Effector memory CD8-positive, alpha-beta T cell (primary cell): ENCODE measurements around the gene SLC25A26.
"Not testable (repeated sequence)": the region's sequence is repeated elsewhere in the genome, so short reads cannot be mapped to it uniquely, and the experiment has no call there.

Experiments used
- ATAC-seq: fragments of 150-1000 bp; cut with Tn5 transposase; replicated peaks from 2 replicates; pipeline ENCODE4 v1.10.0; 2021; ENCODE audit warnings: mild to moderate bottlenecking, moderate library complexity
- DNase-seq, 3 experiments: peaks; one replicate each; pipeline ENCODE4 v3.0.0; 2021
- H3K27ac Mint-ChIP-seq, 2 donors: one replicate each; pipeline ENCODE4 v1.8.0; 2022; ENCODE audit warnings: mild to moderate bottlenecking in 2 of 2, mixed read lengths in 2 of 2, moderate library complexity in 2 of 2
- H3K27me3 Mint-ChIP-seq, 2 donors: one replicate each; pipeline ENCODE4 v1.8.0; 2022; ENCODE audit warnings: mixed read lengths in 2 of 2
- H3K36me3 Mint-ChIP-seq: one replicate; pipeline ENCODE4 v1.8.0; 2022; ENCODE audit warnings: mild to moderate bottlenecking, moderate library complexity, mixed read lengths; ENCODE audit not compliant: insufficient read depth
- H3K4me1 Mint-ChIP-seq, 2 donors: one replicate each; pipeline ENCODE4 v1.8.0; 2022; ENCODE audit warnings: low read depth in 2 of 2, mixed read lengths in 2 of 2
- H3K4me3 Mint-ChIP-seq, 2 donors: one replicate each; pipeline ENCODE4 v1.8.0; 2022; ENCODE audit warnings: mild to moderate bottlenecking in 2 of 2, mixed read lengths in 2 of 2, moderate library complexity in 2 of 2
- H3K9me3 Mint-ChIP-seq, 2 donors: one replicate each; pipeline ENCODE4 v1.8.0; 2022; ENCODE audit warnings: mixed read lengths in 2 of 2

SLC25A26 gene

GRCh38 chr3:66200786-66201185, 20.0 kb upstream of the SLC25A26 start:
- DNase-seq (no peak), ATAC-seq (no peak)
- Mint-ChIP-seq H3K9me3 (no peaks in the 10 kb centered on the region), H3K27ac (no peak overlapping the region), H3K4me3 (no peak overlapping the region), H3K36me3 (no peaks in the 10 kb centered on the region), H3K27me3 (peaks cover 45% of the 10 kb centered on the region in 2 donors), H3K4me1 (no peaks in the 10 kb centered on the region)

GRCh38 chr3:66203275-66203674, 17.5 kb upstream of the SLC25A26 start:
- Mint-ChIP-seq H3K4me3 (no peak overlapping the region), H3K9me3 (no peaks in the 10 kb centered on the region), H3K27me3 (peaks cover 34 to 41% of the 10 kb centered on the region in 2 donors), H3K27ac (no peak overlapping the region), H3K36me3 (no peaks in the 10 kb centered on the region), H3K4me1 (no peaks in the 10 kb centered on the region)
- DNase-seq = no peak
- ATAC-seq = no peak

- Mint-ChIP-seq H3K4me3 (no peak overlapping the region), H3K27ac (no peak overlapping the region), H3K36me3 (no peaks in the 10 kb centered on the region), H3K4me1 (no peaks in the 10 kb centered on the region), H3K27me3 (peaks cover 14 to 21% of the 10 kb centered on the region in 2 donors), H3K9me3 (no peaks in the 10 kb centered on the region)
- no peak for DNase-seq
- no peak for ATAC-seq
Observed at GRCh38 chr3:66206806-66207205, 14.0 kb upstream of the SLC25A26 start.

- Mint-ChIP-seq H3K4me3 (no peak overlapping the region), H3K4me1 (no peaks in the 10 kb centered on the region), H3K27ac (no peak overlapping the region), H3K9me3 (no peaks in the 10 kb centered on the region), H3K27me3 (peaks cover 10 to 18% of the 10 kb centered on the region in 2 donors), H3K36me3 (no peaks in the 10 kb centered on the region)
- no peak for DNase-seq
- ATAC-seq = no peak
Observed at GRCh38 chr3:66208189-66208588, 12.6 kb upstream of the SLC25A26 start.

GRCh38 chr3:66210687-66211295, 10.0 kb upstream of the SLC25A26 start:
- Mint-ChIP-seq H3K36me3 (no peaks in the 10 kb centered on the region), H3K4me1 (no peaks in the 10 kb centered on the region)
- DNase-seq = no peak

GRCh38 chr3:66211779-66212178, 9.0 kb upstream of the SLC25A26 start:
- Mint-ChIP-seq H3K36me3 (no peaks in the 10 kb centered on the region), H3K4me1 (no peaks in the 10 kb centered on the region), H3K27ac (no peak overlapping the region), H3K9me3 (no peaks in the 10 kb centered on the region), H3K4me3 (no peak overlapping the region), H3K27me3 (peaks cover under 1 to 4% of the 10 kb centered on the region in 2 donors)
- no peak for DNase-seq
- no peak for ATAC-seq

More at GRCh38 chr3:66210687-66211295, 10.0 kb upstream of the SLC25A26 start:
- Mint-ChIP-seq H3K9me3 (no peaks in the 10 kb centered on the region), H3K27ac (no peak overlapping the region), H3K27me3 (peaks cover 2 to 11% of the 10 kb centered on the region in 2 donors), H3K4me3 (no peak overlapping the region)
- no peak for ATAC-seq

GRCh38 chr3:66215106-66215505, 5.7 kb upstream of the SLC25A26 start:
- no peak overlapping the region for H3K27ac Mint-ChIP-seq
- ATAC-seq (no peak), DNase-seq (no peak)
- peaks cover 0 to 10% of the 10 kb centered on the region in 2 donors for H3K27me3 Mint-ChIP-seq
- peaks cover 0 to 4% of the 10 kb centered on the region in 2 donors for H3K4me1 Mint-ChIP-seq
- no peaks in the 10 kb centered on the region for H3K9me3 Mint-ChIP-seq
- H3K4me3 Mint-ChIP-seq = no peak overlapping the region
- H3K36me3 Mint-ChIP-seq = no peaks in the 10 kb centered on the region

GRCh38 chr3:66220066-66220465, 735 bp upstream of the SLC25A26 start:
- H3K27ac Mint-ChIP-seq = peak overlapping the region; percentile 85 to 92
- peak overlapping the region; percentile 80 to 87 for H3K4me3 Mint-ChIP-seq
- no peaks in the 10 kb centered on the region for H3K9me3 Mint-ChIP-seq
- DNase-seq (no peak), ATAC-seq (no peak)
- H3K4me1 Mint-ChIP-seq = peaks cover 16 to 30% of the 10 kb centered on the region in 2 donors
- H3K36me3 Mint-ChIP-seq = peaks cover 21% of the 10 kb centered on the region
- H3K27me3 Mint-ChIP-seq = peaks cover 0 to 10% of the 10 kb centered on the region in 2 donors

GRCh38 chr3:66224220-66224619, 3.4 kb downstream of the SLC25A26 start:
- H3K27me3 Mint-ChIP-seq = no peaks in the 10 kb centered on the region
- peaks cover 28% of the 10 kb centered on the region for H3K36me3 Mint-ChIP-seq
- H3K9me3 Mint-ChIP-seq = no peaks in the 10 kb centered on the region
- peaks cover 24 to 49% of the 10 kb centered on the region in 2 donors for H3K4me1 Mint-ChIP-seq
- no peak for DNase-seq
- H3K27ac Mint-ChIP-seq = no peak overlapping the region
- H3K4me3 Mint-ChIP-seq = no peak overlapping the region
- ATAC-seq = no peak

GRCh38 chr3:66226093-66226492, 5.3 kb downstream of the SLC25A26 start:
- H3K9me3 Mint-ChIP-seq, H3K4me3 Mint-ChIP-seq, H3K27ac Mint-ChIP-seq, DNase-seq, H3K27me3 Mint-ChIP-seq, ATAC-seq: not testable (repeated sequence)
- Mint-ChIP-seq H3K4me1 (peaks cover 23 to 54% of the 10 kb centered on the region in 2 donors), H3K36me3 (peaks cover 27% of the 10 kb centered on the region)

- Mint-ChIP-seq H3K4me3 (no peak overlapping the region), H3K4me1 (peaks cover 15 to 46% of the 10 kb centered on the region in 2 donors), H3K27me3 (no peaks in the 10 kb centered on the region), H3K9me3 (no peaks in the 10 kb centered on the region), H3K36me3 (peaks cover 20% of the 10 kb centered on the region), H3K27ac (no peak overlapping the region)
- DNase-seq = no peak
- ATAC-seq = no peak
Observed at GRCh38 chr3:66227051-66227450, 6.2 kb downstream of the SLC25A26 start.

GRCh38 chr3:66227915-66228314, 7.1 kb downstream of the SLC25A26 start:
- H3K4me3 Mint-ChIP-seq = no peak overlapping the region
- H3K9me3 Mint-ChIP-seq = no peaks in the 10 kb centered on the region
- peaks cover 16% of the 10 kb centered on the region for H3K36me3 Mint-ChIP-seq
- no peak for ATAC-seq
- no peak for DNase-seq
- peaks cover 21 to 46% of the 10 kb centered on the region in 2 donors for H3K4me1 Mint-ChIP-seq
- no peak overlapping the region for H3K27ac Mint-ChIP-seq
- no peaks in the 10 kb centered on the region for H3K27me3 Mint-ChIP-seq

- Mint-ChIP-seq H3K4me1 (peaks cover 21 to 42% of the 10 kb centered on the region in 2 donors), H3K4me3 (no peak overlapping the region), H3K9me3 (no peaks in the 10 kb centered on the region), H3K36me3 (peaks cover 12% of the 10 kb centered on the region), H3K27me3 (no peaks in the 10 kb centered on the region), H3K27ac (no peak overlapping the region)
- DNase-seq (no peak), ATAC-seq (no peak)
Observed at GRCh38 chr3:66228707-66229106, 7.9 kb downstream of the SLC25A26 start.

GRCh38 chr3:66229931-66230330, 9.1 kb downstream of the SLC25A26 start:
- Mint-ChIP-seq H3K36me3 (peaks cover 11% of the 10 kb centered on the region), H3K9me3 (no peaks in the 10 kb centered on the region), H3K27ac (no peak overlapping the region), H3K4me1 (peaks cover 21 to 36% of the 10 kb centered on the region in 2 donors), H3K4me3 (no peak overlapping the region), H3K27me3 (no peaks in the 10 kb centered on the region)
- DNase-seq (no peak), ATAC-seq (no peak)
